ENCODE data around the gene MSRB3.

The MSRB3 gene

GRCh38 chr12:65494537-65494936, 216.1 kb downstream of the MSRB3 start:
- no peak for FAIRE-seq
- no peak for DNase-seq (ENCODE audit: insufficient read length)

GRCh38 chr12:65495233-65495632, 216.8 kb downstream of the MSRB3 start:
- no peak for DNase-seq (ENCODE audit: insufficient read length)

More at GRCh38 chr12:65494537-65494936, 216.1 kb downstream of the MSRB3 start:
- no peak for TF ChIP-seq POLR2AphosphoS5 (IDR thresholded peaks at IDR 0.05; ENCODE audit: low read depth, low read length)

GRCh38 chr12:65496617-65497016, 218.1 kb downstream of the MSRB3 start:
- DNase-seq (ENCODE audit: insufficient read length) (no peak), FAIRE-seq (no peak)
- no peak for TF ChIP-seq POLR2A (IDR thresholded peaks at IDR 0.05; ENCODE audit: low read depth, low read length)
- no peak for TF ChIP-seq POLR2AphosphoS5 (IDR thresholded peaks at IDR 0.05; ENCODE audit: low read depth, low read length)

More at GRCh38 chr12:65495233-65495632, 216.8 kb downstream of the MSRB3 start:
- FAIRE-seq: no peak
- TF ChIP-seq TAF1 (IDR thresholded peaks at IDR 0.05; ENCODE audit: borderline replicate concordance, low read depth, low read length) (no peak), POLR2AphosphoS5 (IDR thresholded peaks at IDR 0.05; ENCODE audit: low read depth, low read length) (no peak), POLR2A (IDR thresholded peaks at IDR 0.05; ENCODE audit: low read depth, low read length) (no peak)

GRCh38 chr12:65497660-65498059, 219.2 kb downstream of the MSRB3 start:
- TF ChIP-seq POLR2A (IDR thresholded peaks at IDR 0.05; ENCODE audit: low read depth, low read length) (no peak), TAF1 (IDR thresholded peaks at IDR 0.05; ENCODE audit: borderline replicate concordance, low read depth, low read length) (no peak), POLR2AphosphoS5 (IDR thresholded peaks at IDR 0.05; ENCODE audit: low read depth, low read length) (no peak)
- DNase-seq (ENCODE audit: insufficient read length): no peak
- no peak for FAIRE-seq

- no peak for FAIRE-seq
- DNase-seq (ENCODE audit: insufficient read length): no peak
- TF ChIP-seq POLR2A (IDR thresholded peaks at IDR 0.05; ENCODE audit: low read depth, low read length): no peak
- no peak for TF ChIP-seq TAF1 (IDR thresholded peaks at IDR 0.05; ENCODE audit: borderline replicate concordance, low read depth, low read length)
- no peak for TF ChIP-seq POLR2AphosphoS5 (IDR thresholded peaks at IDR 0.05; ENCODE audit: low read depth, low read length)
Observed at GRCh38 chr12:65499167-65499566, 220.7 kb downstream of the MSRB3 start.

GRCh38 chr12:65500091-65500900, 221.8 kb downstream of the MSRB3 start:
- FAIRE-seq (no peak), DNase-seq (ENCODE audit: insufficient read length) (no peak)
- TF ChIP-seq POLR2A (IDR thresholded peaks at IDR 0.05; ENCODE audit: low read depth, low read length): no peak
- TF ChIP-seq TAF1 (IDR thresholded peaks at IDR 0.05; ENCODE audit: borderline replicate concordance, low read depth, low read length): no peak
- TF ChIP-seq POLR2AphosphoS5 (IDR thresholded peaks at IDR 0.05; ENCODE audit: low read depth, low read length): no peak

- no peak for FAIRE-seq
- TF ChIP-seq POLR2AphosphoS5 (IDR thresholded peaks at IDR 0.05; ENCODE audit: low read depth, low read length): no peak
- no peak for TF ChIP-seq TAF1 (IDR thresholded peaks at IDR 0.05; ENCODE audit: borderline replicate concordance, low read depth, low read length)
- no peak for TF ChIP-seq POLR2A (IDR thresholded peaks at IDR 0.05; ENCODE audit: low read depth, low read length)
Observed at GRCh38 chr12:65501093-65501621, 222.7 kb downstream of the MSRB3 start.

GRCh38 chr12:65501935-65502334, 223.5 kb downstream of the MSRB3 start:
- FAIRE-seq (no peak), DNase-seq (ENCODE audit: insufficient read length) (no peak)
- TF ChIP-seq POLR2A (IDR thresholded peaks at IDR 0.05; ENCODE audit: low read depth, low read length) (no peak), POLR2AphosphoS5 (IDR thresholded peaks at IDR 0.05; ENCODE audit: low read depth, low read length) (no peak), TAF1 (IDR thresholded peaks at IDR 0.05; ENCODE audit: borderline replicate concordance, low read depth, low read length) (no peak)

More at GRCh38 chr12:65501093-65501621, 222.7 kb downstream of the MSRB3 start:
- DNase-seq (ENCODE audit: insufficient read length): no peak

GRCh38 chr12:65504417-65504816, 225.9 kb downstream of the MSRB3 start:
- no peak for FAIRE-seq
- no peak for DNase-seq (ENCODE audit: insufficient read length)
- no peak for TF ChIP-seq TAF1 (IDR thresholded peaks at IDR 0.05; ENCODE audit: borderline replicate concordance, low read depth, low read length)
- no peak for TF ChIP-seq POLR2AphosphoS5 (IDR thresholded peaks at IDR 0.05; ENCODE audit: low read depth, low read length)
- no peak for TF ChIP-seq POLR2A (IDR thresholded peaks at IDR 0.05; ENCODE audit: low read depth, low read length)

GRCh38 chr12:65505386-65506121, 227.1 kb downstream of the MSRB3 start:
- DNase-seq (ENCODE audit: insufficient read length) (no peak), FAIRE-seq (no peak)
- TF ChIP-seq POLR2AphosphoS5 (IDR thresholded peaks at IDR 0.05; ENCODE audit: low read depth, low read length) (no peak), TAF1 (IDR thresholded peaks at IDR 0.05; ENCODE audit: borderline replicate concordance, low read depth, low read length) (no peak), POLR2A (IDR thresholded peaks at IDR 0.05; ENCODE audit: low read depth, low read length) (no peak)

GRCh38 chr12:65508276-65509035, 230.0 kb downstream of the MSRB3 start:
- FAIRE-seq (no peak), DNase-seq (ENCODE audit: insufficient read length) (no peak)
- TF ChIP-seq POLR2A (IDR thresholded peaks at IDR 0.05; ENCODE audit: low read depth, low read length) (no peak), TAF1 (IDR thresholded peaks at IDR 0.05; ENCODE audit: borderline replicate concordance, low read depth, low read length) (no peak), POLR2AphosphoS5 (IDR thresholded peaks at IDR 0.05; ENCODE audit: low read depth, low read length) (no peak)

Measured in GM12892 (cell line).